HepG2 (cell line): ENCODE measurements around the gene LYPD4. TPM values are rescaled to one million over a fixed set of nuclear protein-coding genes. Genes with fewer than 3 reads are reported as not detected.

Experiments used
- AKNA ChIP-seq: sonication (generic); formaldehyde crosslinking; IDR thresholded peaks from 2 replicates; pipeline ENCODE4 v1.4.0; 2020; ENCODE audit warnings: missing genetic modification reagents, borderline replicate concordance
- ARNT2 ChIP-seq: sonication (generic); formaldehyde crosslinking; IDR thresholded peaks from 2 replicates; pipeline ENCODE4 v1.8.0; 2022; ENCODE audit warnings: mild to moderate bottlenecking, low read depth, missing genetic modification reagents, moderate library complexity
- CAMTA2 ChIP-seq: sonication (generic); formaldehyde crosslinking; IDR thresholded peaks from 2 replicates; pipeline ENCODE4 v1.4.0; 2020; ENCODE audit warnings: mild to moderate bottlenecking, missing genetic modification reagents, borderline replicate concordance
- CBX2 ChIP-seq, 2 experiments: fragments of 200-600 bp in 1 of 2; sonication (generic); formaldehyde crosslinking in 1 of 2; IDR thresholded peaks; 2 replicates each; pipeline versions ENCODE4 v1.7.0 to v1.8.1; 2018 to 2022; ENCODE audit warnings: low read depth in 2 of 2, low read length in 1 of 2, mild to moderate bottlenecking in 1 of 2, missing genetic modification reagents in 1 of 2
- CEBPG ChIP-seq: IDR thresholded peaks from 2 replicates; pipeline ENCODE4 v1.6.1; 2016
- ESRRA ChIP-seq: sonication (generic); formaldehyde crosslinking; IDR thresholded peaks from 2 replicates; pipeline ENCODE4 v1.5.1; 2020; ENCODE audit warnings: mild to moderate bottlenecking, low read depth, missing genetic modification reagents
- ETV5 ChIP-seq: IDR thresholded peaks from 2 replicates; pipeline ENCODE4 v1.6.1; 2018; ENCODE audit warnings: missing biosample characterization, missing genetic modification reagents, inconsistent platforms, borderline replicate concordance
- EZH2 ChIP-seq: conservative IDR thresholded peaks from 2 replicates; pipeline ENCODE4 v1.6.1; 2012; ENCODE audit warnings: mild to moderate bottlenecking, low read depth, low read length, moderate library complexity
- FOXC1 ChIP-seq: sonication (generic); formaldehyde crosslinking; IDR thresholded peaks from 2 replicates; pipeline ENCODE4 v1.8.0; 2022; ENCODE audit warnings: mild to moderate bottlenecking, missing genetic modification reagents, borderline replicate concordance
- FOXJ3 ChIP-seq: sonication (generic); formaldehyde crosslinking; IDR thresholded peaks from 2 replicates; pipeline ENCODE4 v1.4.0; 2020; ENCODE audit warnings: missing genetic modification reagents, mild to moderate bottlenecking, borderline replicate concordance
- HMG20A ChIP-seq: IDR thresholded peaks from 2 replicates; pipeline ENCODE4 v1.6.1; 2016; ENCODE audit warnings: borderline replicate concordance
- KAT7 ChIP-seq: IDR thresholded peaks from 2 replicates; pipeline ENCODE4 v1.6.1; 2018; ENCODE audit warnings: borderline replicate concordance, missing compliant biosample characterization
- KLF6 ChIP-seq: IDR thresholded peaks from 2 replicates; pipeline ENCODE4 v1.8.0; 2016; ENCODE audit warnings: missing biosample characterization, missing genetic modification reagents
- MYNN ChIP-seq: sonication (generic); formaldehyde crosslinking; IDR thresholded peaks from 2 replicates; pipeline ENCODE4 v1.4.0; 2020; ENCODE audit warnings: mild to moderate bottlenecking, low read depth, missing genetic modification reagents
- NFIB ChIP-seq: sonication (generic); formaldehyde crosslinking; IDR thresholded peaks from 2 replicates; pipeline ENCODE4 v1.9.0; 2021; ENCODE audit warnings: missing genetic modification reagents, mild to moderate bottlenecking, borderline replicate concordance
- NR2F1 ChIP-seq, 2 experiments: fragments of 450-650 bp in 1 of 2; formaldehyde crosslinking in 1 of 2; IDR thresholded peaks; 2 replicates each; pipeline versions ENCODE4 v1.5.0 to v1.6.1; 2016 to 2020; ENCODE audit warnings: mild to moderate bottlenecking in 1 of 2, missing compliant biosample characterization in 1 of 2, missing genetic modification reagents in 1 of 2, moderate library complexity in 1 of 2
- STAT5B ChIP-seq: sonication (generic); formaldehyde crosslinking; IDR thresholded peaks from 2 replicates; pipeline ENCODE4 v1.4.0; 2020; ENCODE audit warnings: missing genetic modification reagents
- U2AF2 ChIP-seq: fragments of 200-400 bp; formaldehyde crosslinking; IDR thresholded peaks from 2 replicates; pipeline ENCODE4 v1.6.1; 2017; ENCODE audit warnings: low read depth, mild to moderate bottlenecking, low read length
- ZFP36L2 ChIP-seq: sonication (generic); formaldehyde crosslinking; IDR thresholded peaks from 2 replicates; pipeline ENCODE4 v1.4.0; 2020; ENCODE audit warnings: missing genetic modification reagents
- ZFP37 ChIP-seq: sonication (generic); formaldehyde crosslinking; IDR thresholded peaks from 2 replicates; pipeline ENCODE4 v1.4.0; 2020; ENCODE audit warnings: missing genetic modification reagents, borderline replicate concordance
- ZNF234 ChIP-seq: sonication (generic); formaldehyde crosslinking; conservative IDR thresholded peaks from 2 replicates; pipeline ENCODE4 v1.5.1; 2020; ENCODE audit warnings: mild to moderate bottlenecking, missing genetic modification reagents
- ZNF24 ChIP-seq: fragments of 450-650 bp; IDR thresholded peaks from 2 replicates; pipeline ENCODE4 v1.6.1; 2017; ENCODE audit warnings: antibody characterized with exemption, mild to moderate bottlenecking
- ZNF331 ChIP-seq: sonication (generic); formaldehyde crosslinking; IDR thresholded peaks from 2 replicates; pipeline ENCODE4 v1.4.0; 2020; ENCODE audit warnings: missing genetic modification reagents
- ZNF788 ChIP-seq: sonication (generic); formaldehyde crosslinking; IDR thresholded peaks from 2 replicates; pipeline ENCODE4 v1.5.0; 2020; ENCODE audit warnings: mild to moderate bottlenecking, missing genetic modification reagents, borderline replicate concordance
- polyA plus RNA-seq, 8 experiments: library from polyadenylated mRNA; depleted of rRNA in 3 of 8; stranded (reverse) in 7 of 8; unstranded in 1 of 8; fragments of >200 nt; fragmentation: Illumina TruSeq in 4 of 8; extraction: Trizol in 4 of 8; gene quantifications; 2 replicates each; pipeline versions ENCODE4 v1.2.1 to v1.2.3, GENCODE V29; 2011 to 2016; ENCODE audit warnings: low read depth in 4 of 8, missing spikeins in 1 of 8, mixed read lengths in 1 of 8; ENCODE audit not compliant: insufficient read depth in 1 of 8
- total RNA-seq, 5 experiments: library from RNA; depleted of rRNA; stranded (reverse); fragments of >200 nt; fragmentation: Illumina TruSeq; extraction: Trizol; gene quantifications; 2 replicates each; pipeline ENCODE4 v1.2.3, GENCODE V29; 2016; ENCODE audit warnings: low read depth in 1 of 5
- TF ChIP-seq, protein P1 (sequence below): sonication (generic); formaldehyde crosslinking; conservative IDR thresholded peaks from 2 replicates; pipeline ENCODE4 v1.8.0; 2022; ENCODE audit warnings: missing genetic modification reagents

The LYPD4 gene
- total and polyA plus RNA-seq, 2 of the 13 experiments (the other 11 are each of a cell fraction or from before 2014, with no cell fraction given), result not detected

DNA sequence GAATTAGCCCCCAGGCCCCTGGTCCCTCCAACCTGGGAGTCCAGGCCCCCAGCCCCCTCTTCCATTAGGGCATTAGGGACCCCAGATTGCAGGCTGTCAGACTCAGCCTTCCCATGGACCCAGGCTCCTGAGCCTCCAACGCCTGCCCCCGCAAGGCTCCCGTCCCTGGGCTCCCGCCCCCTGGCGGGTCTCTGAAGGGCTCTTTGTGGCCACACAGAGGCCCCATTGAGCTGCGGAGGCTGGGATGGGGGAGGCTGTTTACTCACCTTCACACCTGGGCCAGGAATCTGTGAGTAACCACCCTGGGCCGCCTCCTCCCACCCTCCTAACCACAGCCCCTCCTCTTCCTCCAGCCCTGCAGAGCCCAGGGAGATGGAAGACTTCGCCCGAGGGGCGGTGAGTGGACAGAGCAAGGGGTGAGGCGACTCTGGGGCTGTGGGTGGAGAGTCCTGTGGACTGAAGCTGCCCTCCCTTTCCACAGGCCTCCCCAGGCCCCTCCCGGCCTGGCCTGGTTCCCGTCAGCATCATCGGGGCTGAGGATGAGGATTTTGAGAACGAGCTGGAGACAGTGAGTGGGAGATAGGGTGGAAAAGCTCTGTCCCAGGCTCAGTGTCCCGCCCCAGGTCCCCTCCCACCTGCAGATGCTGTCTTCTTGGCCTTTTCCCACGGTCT lies 43.4 kb upstream of the LYPD4 start (continued):
- TF ChIP-seq ZNF234 (CRISPR knock-in tag) (no peak), ZNF788 (CRISPR knock-in tag) (peak; percentile 84; the same call in 1 of the 2 replicates), FOXC1 (CRISPR knock-in tag) (no peak), ARNT2 (CRISPR knock-in tag) (peak; percentile 57; the same call in 1 of the 2 replicates), CAMTA2 (CRISPR knock-in tag) (no peak), ETV5 (CRISPR knock-in tag) (peak; percentile 78; the same call in 1 of the 2 replicates), CEBPG (CRISPR knock-in tag) (no peak; the same call in 1 of the 2 replicates), NR2F1 (CRISPR knock-in tag; IDR thresholded peaks at IDR 0.05) (no peak), NFIB (CRISPR knock-in tag) (no peak), AKNA (no peak), CBX2 (IDR thresholded peaks at IDR 0.05; ENCODE audit: low read depth, low read length) (no peak), CBX2 (CRISPR knock-in tag; IDR thresholded peaks at IDR 0.05; ENCODE audit: low read depth) (no peak), ZFP37 (no peak), ZNF331 (peak; percentile 86), ZFP36L2 (CRISPR knock-in tag) (no peak), MYNN (CRISPR knock-in tag) (no peak), FOXJ3 (CRISPR knock-in tag) (peak; percentile 64; the same call in 1 of the 2 replicates), ESRRA (CRISPR knock-in tag) (peak; percentile 70), U2AF2 (0 out of 2 replicates have a peak, but pooled peaks have one; percentile 20), STAT5B (CRISPR knock-in tag) (no peak), EZH2 (no peak), KAT7 (CRISPR knock-in tag) (no peak), HMG20A (peak; percentile 61; the same call in 1 of the 2 replicates), ZNF24 (no peak), KLF6 (CRISPR knock-in tag) (no peak)
- TF ChIP-seq, protein P1, sequence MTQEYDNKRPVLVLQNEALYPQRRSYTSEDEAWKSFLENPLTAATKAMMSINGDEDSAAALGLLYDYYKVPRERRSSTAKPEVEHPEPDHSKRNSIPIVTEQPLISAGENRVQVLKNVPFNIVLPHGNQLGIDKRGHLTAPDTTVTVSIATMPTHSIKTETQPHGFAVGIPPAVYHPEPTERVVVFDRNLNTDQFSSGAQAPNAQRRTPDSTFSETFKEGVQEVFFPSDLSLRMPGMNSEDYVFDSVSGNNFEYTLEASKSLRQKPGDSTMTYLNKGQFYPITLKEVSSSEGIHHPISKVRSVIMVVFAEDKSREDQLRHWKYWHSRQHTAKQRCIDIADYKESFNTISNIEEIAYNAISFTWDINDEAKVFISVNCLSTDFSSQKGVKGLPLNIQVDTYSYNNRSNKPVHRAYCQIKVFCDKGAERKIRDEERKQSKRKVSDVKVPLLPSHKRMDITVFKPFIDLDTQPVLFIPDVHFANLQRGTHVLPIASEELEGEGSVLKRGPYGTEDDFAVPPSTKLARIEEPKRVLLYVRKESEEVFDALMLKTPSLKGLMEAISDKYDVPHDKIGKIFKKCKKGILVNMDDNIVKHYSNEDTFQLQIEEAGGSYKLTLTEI, result no peak
